ENCODE data around the gene PIH1D1.

The PIH1D1 gene

DNA sequence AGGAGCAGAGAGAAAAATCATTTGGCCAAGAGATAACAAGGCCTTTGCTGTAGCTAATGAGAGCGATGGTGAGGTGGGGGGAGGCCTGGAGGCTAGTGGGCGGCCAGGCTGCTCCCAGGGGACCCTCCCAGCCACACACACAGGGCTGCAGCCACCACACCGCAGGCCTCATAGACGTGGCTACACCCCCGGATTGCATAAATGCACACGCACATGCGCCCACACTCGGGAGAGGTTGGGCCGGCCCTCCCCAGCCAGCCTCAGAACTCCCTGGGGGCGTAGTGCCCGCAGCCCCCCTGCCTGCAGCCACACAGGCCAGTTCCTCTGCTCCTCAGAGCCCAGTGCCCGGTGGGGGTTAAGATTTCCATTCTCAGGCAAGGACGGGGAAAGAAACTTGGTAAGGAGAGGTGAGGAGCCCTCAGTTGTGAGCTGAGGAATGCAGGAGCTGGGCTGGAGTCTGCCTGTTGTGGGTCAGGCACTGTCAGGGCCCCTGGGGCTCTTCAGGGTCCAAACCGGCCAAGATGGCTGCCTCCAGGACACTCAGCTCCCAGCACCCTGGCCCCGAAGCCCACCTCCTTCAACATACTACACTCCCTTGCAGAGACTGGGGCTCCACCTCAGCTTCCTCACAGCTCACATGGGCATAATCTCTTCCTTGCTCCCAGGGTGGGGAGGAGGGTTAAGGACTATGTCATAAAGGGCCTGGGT lies 36.4 kb downstream of the PIH1D1 start:
- no peak for DNase-seq

GRCh38 chr19:49414256-49414655 lies 37.4 kb downstream of the PIH1D1 start:
- DNase-seq, result no peak

- DNase-seq, result no peak
Observed at GRCh38 chr19:49413348-49413747, 38.3 kb downstream of the PIH1D1 start.

DNA sequence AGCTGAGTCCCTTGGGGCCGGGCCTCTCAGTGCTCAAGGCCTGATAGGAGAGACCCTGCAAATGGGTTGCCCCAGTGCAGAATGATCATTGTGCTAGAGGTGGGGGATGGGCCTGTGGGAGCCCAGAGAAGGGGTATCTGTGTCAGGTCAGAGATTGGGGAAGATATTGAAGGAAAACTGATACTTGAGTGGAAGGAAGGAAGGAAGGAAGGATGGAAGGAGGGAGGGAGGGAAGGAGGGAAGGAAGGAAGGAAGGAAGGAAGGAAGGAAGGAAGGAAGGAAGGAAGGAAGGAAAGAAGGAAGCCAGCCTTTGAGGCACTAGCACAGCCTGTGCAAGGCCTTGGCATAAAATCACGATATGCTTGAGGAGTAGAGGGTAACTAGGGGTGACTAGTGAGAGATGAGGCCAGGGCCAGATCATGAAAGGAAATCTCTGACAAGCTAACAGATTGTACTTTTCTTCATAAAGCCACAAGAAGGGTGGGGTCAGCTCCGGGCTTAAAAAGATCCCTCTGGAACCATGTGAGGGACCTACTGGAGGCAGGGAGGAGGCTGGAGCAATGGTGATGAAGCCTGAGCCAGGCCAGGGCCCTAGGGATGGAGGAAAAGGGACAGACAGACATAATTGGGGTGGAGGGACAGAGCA lies 39.8 kb downstream of the PIH1D1 start:
- no peak for DNase-seq

DNA sequence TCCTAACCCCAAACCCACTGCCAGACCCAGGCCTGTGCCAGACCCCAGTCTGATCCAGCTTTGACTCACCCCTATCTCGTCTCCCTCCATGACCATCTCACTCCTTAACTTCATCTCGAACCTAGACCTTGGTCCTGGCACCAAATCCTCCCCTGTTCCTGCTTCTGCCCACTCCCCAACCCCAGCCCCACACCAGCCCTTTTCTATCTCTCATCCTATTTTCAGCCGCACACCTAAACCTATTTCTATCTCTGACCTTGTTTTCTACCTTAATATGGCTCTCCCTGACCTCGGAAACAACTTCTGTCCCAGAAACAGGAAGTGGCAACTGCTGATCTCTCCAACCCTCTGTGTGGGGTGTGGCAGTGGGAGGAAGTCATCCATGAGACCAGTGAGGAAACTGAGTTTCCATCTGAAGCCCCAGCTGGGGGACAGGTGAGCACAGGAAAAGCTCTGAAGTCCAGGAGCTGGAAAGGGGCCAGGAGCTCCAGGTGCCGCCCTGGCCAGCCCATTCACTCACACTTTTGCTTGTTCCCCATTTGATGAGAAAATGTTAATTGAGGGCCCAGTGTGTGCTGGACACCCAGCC lies 42.1 kb downstream of the PIH1D1 start:
- DNase-seq, result no peak

DNA sequence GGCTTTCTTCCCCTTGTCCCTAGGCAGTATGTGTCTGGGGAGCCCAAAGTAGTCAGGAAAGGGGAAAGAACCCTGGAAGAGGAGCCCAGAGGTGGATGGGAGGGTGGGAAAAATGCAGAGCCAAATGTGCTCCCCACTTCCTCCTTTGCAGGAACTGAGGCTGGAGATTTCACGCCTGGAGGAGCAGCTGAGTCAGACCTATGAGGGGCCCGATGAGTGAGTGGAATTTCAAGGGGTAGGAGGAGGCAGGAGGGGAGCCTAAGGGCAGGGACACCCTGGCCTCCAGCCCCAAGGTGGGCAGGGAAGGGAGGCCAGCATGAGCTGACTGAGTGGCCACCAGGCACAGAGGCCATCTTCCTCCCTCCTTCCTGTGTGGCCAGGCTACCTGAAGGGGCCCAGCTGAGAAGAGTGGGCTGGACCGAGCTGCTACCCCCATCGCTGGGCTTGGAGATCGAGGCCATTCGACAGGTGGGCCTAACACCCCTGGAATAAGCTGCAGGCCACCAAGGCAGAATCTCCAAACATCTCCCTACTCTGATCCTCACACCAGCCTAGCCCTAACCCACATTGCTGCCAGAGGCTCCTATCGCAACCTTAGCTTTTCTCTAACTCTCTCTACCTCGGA lies 42.7 kb downstream of the PIH1D1 start:
- no peak for DNase-seq

- no peak for DNase-seq
Observed at GRCh38 chr19:49407482-49408015, 44.1 kb downstream of the PIH1D1 start.

DNA sequence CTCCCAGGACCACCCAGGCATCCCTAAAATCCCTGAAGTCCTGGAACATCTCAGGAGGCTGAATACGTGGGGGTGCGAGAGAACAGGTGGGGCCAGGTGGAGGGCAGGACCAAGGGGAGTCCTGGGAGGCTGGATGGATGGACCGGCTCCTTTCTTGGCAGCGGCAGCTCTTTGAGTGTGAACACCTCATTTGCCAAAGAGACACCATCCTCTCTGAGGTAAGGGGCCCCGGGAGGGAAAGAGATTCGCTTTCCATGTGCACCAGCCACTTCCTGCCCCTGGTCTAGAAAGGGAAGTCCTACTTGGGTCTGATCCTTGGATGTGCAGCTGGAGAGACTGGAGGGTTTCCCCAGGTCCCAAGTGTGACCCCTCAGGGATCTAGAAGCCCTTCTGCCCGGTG lies 44.5 kb downstream of the PIH1D1 start:
- no peak for DNase-seq

- DNase-seq, result no peak
Observed at GRCh38 chr19:49403404-49404187, 48.0 kb downstream of the PIH1D1 start.

GRCh38 chr19:49400029-49400428 lies 51.6 kb downstream of the PIH1D1 start:
- DNase-seq, result no peak

DNA sequence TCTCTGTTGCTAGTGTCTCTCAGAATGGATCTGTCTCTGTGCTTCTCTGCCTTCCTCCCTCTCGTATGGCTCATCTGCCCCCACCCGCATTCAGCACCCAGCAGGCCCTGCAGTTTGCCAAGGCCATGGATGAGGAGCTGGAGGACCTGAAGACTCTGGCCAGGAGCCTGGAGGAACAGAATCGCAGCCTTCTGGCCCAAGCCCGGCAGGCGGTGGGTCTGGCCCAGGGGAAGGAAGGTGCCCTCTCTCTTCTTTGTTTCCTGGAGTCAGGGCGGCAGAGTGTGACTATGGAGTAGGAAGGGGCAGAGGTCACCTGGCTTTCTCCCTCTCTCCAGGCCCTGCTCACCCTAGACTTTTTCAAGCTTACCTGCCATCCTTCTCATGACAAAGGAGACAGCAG lies 52.7 kb downstream of the PIH1D1 start:
- no peak for DNase-seq

- no peak for DNase-seq
Observed at GRCh38 chr19:49398001-49398615, 53.5 kb downstream of the PIH1D1 start.

DNA sequence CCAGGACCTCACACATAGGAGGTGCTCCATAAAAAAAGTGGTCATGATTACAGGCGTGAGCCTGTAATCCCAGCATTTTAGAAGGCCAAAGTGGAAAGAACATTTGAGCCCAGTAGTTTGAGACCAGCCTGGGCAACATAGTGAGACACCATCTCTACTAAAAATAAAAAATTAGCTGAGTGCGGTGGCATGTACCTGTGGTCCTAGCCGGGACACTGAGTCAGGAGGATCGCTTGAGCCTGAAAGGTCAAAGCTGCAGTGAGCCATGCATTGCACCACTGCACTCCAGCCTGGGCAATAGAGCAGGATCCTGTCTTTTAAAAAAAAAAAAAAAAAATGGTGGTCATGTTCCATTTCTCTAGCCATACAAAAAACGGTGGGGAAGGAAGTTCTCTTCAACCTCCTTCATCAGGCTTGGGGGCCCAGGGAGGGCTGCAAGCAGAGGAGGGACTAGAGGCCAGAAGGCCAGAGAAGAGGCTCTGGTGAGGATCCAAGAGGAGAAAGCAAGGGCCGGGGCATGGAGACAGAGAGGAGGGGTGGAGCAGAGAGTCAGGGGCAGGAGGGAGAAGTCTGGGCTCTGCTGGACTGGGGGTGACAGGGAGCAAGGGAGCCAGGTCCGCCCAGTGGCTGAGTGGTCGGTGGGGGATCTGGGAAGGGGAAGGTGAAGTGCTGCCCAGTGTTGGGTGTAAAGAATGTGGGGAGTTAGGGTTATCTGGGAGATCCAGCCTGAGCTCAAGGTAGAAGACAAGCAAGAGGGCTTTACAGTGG lies 54.7 kb downstream of the PIH1D1 start:
- DNase-seq, result no peak

Data from activated T-cell treated with anti-CD3 and anti-CD28 coated beads for 4 hours (primary cell).